DMS153 treated with DMSO at 0.1 percent for 48 hours (cell line): ENCODE measurements around the gene NR1H3.

ENCODE experiments used
- DNase-seq: peaks from one replicate; lab custom pipeline; 2025; ENCODE audit not compliant: unreplicated experiment; lab: John Stamatoyannopoulos, UW

The NR1H3 gene

GRCh38 chr11:47243454-47243853 lies 14.3 kb upstream of the NR1H3 start:
- DNase-seq, result no peak

GRCh38 chr11:47244448-47245350 lies 13.1 kb upstream of the NR1H3 start:
- DNase-seq, result no peak

- DNase-seq, result no peak
These were observed 12.0 kb upstream of the NR1H3 start for GRCh38 chr11:47245611-47246357.

- DNase-seq, result no peak
These were observed 10.3 kb upstream of the NR1H3 start for GRCh38 chr11:47247502-47247901.

- DNase-seq, result no peak
These were observed 9.5 kb upstream of the NR1H3 start for GRCh38 chr11:47248304-47248663.

- peak; percentile 74 for DNase-seq
These were observed 9.0 kb upstream of the NR1H3 start, which contains the start of gene ACP2 for GRCh38 chr11:47248664-47249377. ACP2 (minus strand) TSS chr11:47248814; CDS start chr11:47248789, 25 bp downstream.

- DNase-seq, result no peak
These were observed 8.4 kb upstream of the NR1H3 start for GRCh38 chr11:47249378-47249715.

- no peak for DNase-seq
These were observed 6.0 kb upstream of the NR1H3 start for GRCh38 chr11:47251751-47252150.

- no peak for DNase-seq
These were observed 4.1 kb upstream of the NR1H3 start for GRCh38 chr11:47253660-47254059.

GRCh38 chr11:47254386-47254785 lies 3.4 kb upstream of the NR1H3 start:
- no peak for DNase-seq

GRCh38 chr11:47256374-47256773 lies 1.4 kb upstream of the NR1H3 start:
- no peak for DNase-seq

GRCh38 chr11:47257177-47257516 lies 649 bp upstream of the NR1H3 start:
- DNase-seq, result no peak

- DNase-seq, result no peak
These were observed 614 bp downstream of the NR1H3 start for GRCh38 chr11:47258317-47258902.

- DNase-seq, result peak; percentile 3
These were observed 1.6 kb downstream of the NR1H3 start for GRCh38 chr11:47259232-47259977.

GRCh38 chr11:47260366-47260765 lies 2.6 kb downstream of the NR1H3 start:
- no peak for DNase-seq

GRCh38 chr11:47261291-47261800 lies 3.5 kb downstream of the NR1H3 start:
- DNase-seq, result no peak

GRCh38 chr11:47264119-47264518 lies 6.3 kb downstream of the NR1H3 start:
- DNase-seq, result no peak

GRCh38 chr11:47264521-47264920 lies 6.7 kb downstream of the NR1H3 start:
- DNase-seq, result no peak

- no peak for DNase-seq
These were observed 10.1 kb downstream of the NR1H3 start for GRCh38 chr11:47267876-47268275.

GRCh38 chr11:47268448-47269001 lies 10.7 kb downstream of the NR1H3 start:
- no peak for DNase-seq
